ENCODE measurements around the gene CCDC32. TPM values are rescaled to one million over a fixed set of nuclear protein-coding genes. Genes with fewer than 3 reads are reported as not detected.

The CCDC32 gene
- total RNA-seq, 1 donor from 2014 or later: 39.0 TPM

- H3K4me3 ChIP-seq (ENCODE audit: low read depth, low read length): no peak overlapping the region
- no peak for TF ChIP-seq CTCF (IDR thresholded peaks at IDR 0.05; ENCODE audit: insufficient read depth, low read length, poor library complexity, severe bottlenecking)
- H3K27me3 ChIP-seq (ENCODE audit: control insufficient read depth, insufficient read depth, low read length): no peaks in the 10 kb centered on the region
- no peak for DNase-seq (ENCODE audit: low read depth)
- no peaks in the 10 kb centered on the region for H3K36me3 ChIP-seq (ENCODE audit: control insufficient read depth, insufficient read depth, low read length)
Observed at GRCh38 chr15:40563426-40563825, 1.4 kb downstream of the CCDC32 start.

DNA sequence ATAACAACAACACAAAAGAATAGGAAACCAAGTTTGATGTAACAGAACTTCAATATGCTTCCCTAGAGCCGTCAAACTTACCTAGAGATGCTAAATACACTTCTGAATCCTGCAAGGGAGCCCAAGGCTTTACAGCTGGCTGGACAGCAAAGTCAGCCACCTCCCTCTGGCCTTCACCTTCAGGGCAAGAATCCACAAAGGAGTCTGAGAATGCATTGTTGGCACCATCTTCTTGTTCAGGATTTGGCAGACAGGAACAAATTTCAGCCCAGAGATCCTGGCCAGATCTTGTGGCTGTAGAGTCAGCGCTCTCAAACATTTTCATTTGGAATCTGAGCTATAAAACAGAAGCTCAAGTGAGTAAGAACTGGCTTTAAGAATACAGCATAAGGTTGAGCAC is 2.2 kb downstream of the CCDC32 start:
- DNase-seq (ENCODE audit: low read depth): no peak
- no peaks in the 10 kb centered on the region for H3K36me3 ChIP-seq (ENCODE audit: control insufficient read depth, insufficient read depth, low read length)
- no peak overlapping the region for H3K4me3 ChIP-seq (ENCODE audit: low read depth, low read length)
- TF ChIP-seq CTCF (IDR thresholded peaks at IDR 0.05; ENCODE audit: insufficient read depth, low read length, poor library complexity, severe bottlenecking): no peak
- H3K27me3 ChIP-seq (ENCODE audit: control insufficient read depth, insufficient read depth, low read length): no peaks in the 10 kb centered on the region

DNA sequence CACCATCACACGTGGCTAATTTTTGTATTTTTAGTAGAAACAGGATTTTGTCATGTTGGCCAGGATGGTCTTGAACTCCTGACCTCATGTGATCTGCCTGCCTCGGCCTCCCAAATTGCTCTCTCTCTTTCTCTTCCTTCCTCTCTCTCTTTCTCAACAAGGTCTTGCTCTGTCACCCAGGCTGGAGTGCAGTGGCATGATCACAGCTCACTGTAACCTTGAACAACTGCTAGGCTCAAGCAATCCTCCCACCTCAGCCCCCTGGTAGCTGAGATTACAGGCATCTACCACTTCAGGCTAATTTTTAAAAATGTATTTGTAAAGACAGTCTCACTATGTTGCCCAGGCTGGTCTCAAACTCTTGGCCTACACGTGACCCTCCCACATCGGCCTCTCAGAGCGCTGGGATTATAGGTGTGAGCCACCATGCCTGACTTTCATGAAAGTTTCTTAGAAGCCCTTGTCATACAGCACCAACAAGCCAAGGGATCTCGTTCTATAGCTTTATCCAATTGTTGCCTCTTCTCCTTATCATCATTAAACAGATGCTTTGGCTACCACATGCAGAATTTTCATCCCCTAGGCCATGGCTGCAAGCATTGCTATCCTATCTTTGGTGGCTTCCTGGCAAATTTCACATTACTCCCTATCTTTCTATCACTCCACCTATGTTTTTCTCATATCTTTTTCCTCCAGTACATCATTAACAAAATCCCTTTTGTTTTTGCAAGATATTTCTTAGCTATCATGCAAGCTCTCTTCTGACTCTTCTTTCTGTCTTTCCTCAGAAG is 5.7 kb downstream of the CCDC32 start:
- no peak for TF ChIP-seq CTCF (IDR thresholded peaks at IDR 0.05; ENCODE audit: insufficient read depth, low read length, poor library complexity, severe bottlenecking)
- Histone ChIP-seq H3K36me3 (ENCODE audit: control insufficient read depth, insufficient read depth, low read length) (no peaks in the 10 kb centered on the region), H3K27me3 (ENCODE audit: control insufficient read depth, insufficient read depth, low read length) (no peaks in the 10 kb centered on the region), H3K4me3 (ENCODE audit: low read depth, low read length) (no peak overlapping the region)
- DNase-seq (ENCODE audit: low read depth): no peak

DNA sequence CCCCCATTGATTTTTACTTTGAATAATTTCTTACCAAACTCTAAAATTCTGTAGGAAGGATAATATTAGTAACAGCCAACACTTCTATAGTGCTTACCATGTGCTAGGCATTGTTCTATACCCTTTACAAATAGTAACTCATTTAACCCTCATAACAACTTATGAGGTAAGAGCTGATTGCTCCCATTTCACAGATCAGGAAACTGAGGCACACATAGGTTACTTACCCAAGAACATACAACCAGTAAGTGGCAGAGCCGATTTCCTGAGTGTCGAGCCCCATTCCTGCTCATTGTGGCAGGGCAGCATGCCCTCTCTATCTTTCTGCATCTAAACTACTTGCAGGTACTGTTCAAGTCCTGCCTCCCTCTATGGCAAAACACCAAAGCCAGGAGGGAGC is 9.0 kb downstream of the CCDC32 start:
- Histone ChIP-seq H3K27me3 (ENCODE audit: control insufficient read depth, insufficient read depth, low read length) (no peaks in the 10 kb centered on the region), H3K36me3 (ENCODE audit: control insufficient read depth, insufficient read depth, low read length) (no peaks in the 10 kb centered on the region), H3K4me3 (ENCODE audit: low read depth, low read length) (no peak overlapping the region)
- no peak for TF ChIP-seq CTCF (IDR thresholded peaks at IDR 0.05; ENCODE audit: insufficient read depth, low read length, poor library complexity, severe bottlenecking)
- DNase-seq (ENCODE audit: low read depth): no peak

GRCh38 chr15:40554161-40554525 is 10.7 kb downstream of the CCDC32 start:
- Histone ChIP-seq H3K27me3 (ENCODE audit: control insufficient read depth, insufficient read depth, low read length) (no peaks in the 10 kb centered on the region), H3K4me3 (ENCODE audit: low read depth, low read length) (no peak overlapping the region), H3K36me3 (ENCODE audit: control insufficient read depth, insufficient read depth, low read length) (no peaks in the 10 kb centered on the region)
- no peak for TF ChIP-seq CTCF (IDR thresholded peaks at IDR 0.05; ENCODE audit: insufficient read depth, low read length, poor library complexity, severe bottlenecking)
- no peak for DNase-seq (ENCODE audit: low read depth)
